SJSA1 (cell line): ENCODE results near the gene PDIA6. TPM values are rescaled to one million over a fixed set of nuclear protein-coding genes. Genes with fewer than 3 reads are reported as not detected.
"Not testable (repeated sequence)": the region's sequence is repeated elsewhere in the genome, so short reads cannot be mapped to it uniquely, and the experiment has no call there.

Experiments used
- DNase-seq, 2 experiments: peaks; one replicate each; pipeline ENCODE4 v3.0.0-alpha.2; 2015 to 2020; ENCODE audit warnings: low spot score in 2 of 2, low read depth in 1 of 2
- H3K27ac ChIP-seq: fragments of 250-450 bp; sonication (Bioruptor Pico); 2 replicates; pipeline ENCODE4 v1.5.1; 2020; ENCODE audit warnings: mild to moderate bottlenecking, moderate library complexity
- H3K27me3 ChIP-seq: fragments of 250-450 bp; sonication (Bioruptor Pico); replicated peaks from 2 replicates; pipeline ENCODE4 v1.5.1; 2020; ENCODE audit warnings: mild to moderate bottlenecking, moderate library complexity
- H3K36me3 ChIP-seq: fragments of 250-450 bp; sonication (Bioruptor Pico); 2 replicates; pipeline ENCODE4 v1.5.1; 2020; ENCODE audit warnings: mild to moderate bottlenecking
- H3K4me1 ChIP-seq: fragments of 250-450 bp; sonication (Bioruptor Pico); replicated peaks from 2 replicates; pipeline ENCODE4 v1.6.1; 2021; ENCODE audit warnings: mild to moderate bottlenecking
- H3K4me3 ChIP-seq: fragments of 250-450 bp; sonication (Bioruptor Pico); 2 replicates; pipeline ENCODE4 v1.5.1; 2020; ENCODE audit warnings: mild to moderate bottlenecking
- H3K9me3 ChIP-seq: fragments of 250-450 bp; sonication (Bioruptor Pico); replicated peaks from 2 replicates; pipeline ENCODE4 v1.5.1; 2020; ENCODE audit warnings: mild to moderate bottlenecking
- total RNA-seq: library from RNA; depleted of rRNA; stranded (reverse); fragments of >200 nt; shearing (Covaris generic); gene quantifications from 2 replicates; pipeline ENCODE4 v1.2.3, GENCODE V29; 2014

The PDIA6 gene
- total RNA-seq, 1 experiment from 2014 or later, result 327 TPM

DNA sequence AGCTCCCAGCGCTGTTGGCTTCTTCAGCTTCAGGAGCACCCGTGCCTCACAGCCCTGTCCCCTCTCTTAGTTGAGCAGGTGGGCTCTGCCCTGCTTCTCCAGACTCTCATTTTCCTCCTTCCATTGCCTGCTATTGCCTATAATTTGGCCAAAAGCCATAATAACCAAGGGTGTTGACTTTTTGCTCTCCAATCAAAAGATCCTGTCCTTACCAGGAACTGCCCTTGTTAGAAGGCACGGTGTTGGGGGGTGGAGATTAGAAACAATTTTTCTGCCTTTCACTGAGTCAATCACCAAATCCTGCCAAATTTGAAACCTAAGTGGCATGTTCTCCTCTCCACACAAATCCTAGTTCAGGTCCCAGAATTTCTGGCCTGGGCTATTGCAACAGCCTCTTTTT lies 16.7 kb upstream of the PDIA6 start:
- Histone ChIP-seq H3K36me3 (no peaks in the 10 kb centered on the region), H3K27ac (no peak overlapping the region), H3K27me3 (peaks cover 29% of the 10 kb centered on the region), H3K4me1 (no peaks in the 10 kb centered on the region), H3K4me3 (no peak overlapping the region), H3K9me3 (no peaks in the 10 kb centered on the region)
- no peak for DNase-seq

DNA sequence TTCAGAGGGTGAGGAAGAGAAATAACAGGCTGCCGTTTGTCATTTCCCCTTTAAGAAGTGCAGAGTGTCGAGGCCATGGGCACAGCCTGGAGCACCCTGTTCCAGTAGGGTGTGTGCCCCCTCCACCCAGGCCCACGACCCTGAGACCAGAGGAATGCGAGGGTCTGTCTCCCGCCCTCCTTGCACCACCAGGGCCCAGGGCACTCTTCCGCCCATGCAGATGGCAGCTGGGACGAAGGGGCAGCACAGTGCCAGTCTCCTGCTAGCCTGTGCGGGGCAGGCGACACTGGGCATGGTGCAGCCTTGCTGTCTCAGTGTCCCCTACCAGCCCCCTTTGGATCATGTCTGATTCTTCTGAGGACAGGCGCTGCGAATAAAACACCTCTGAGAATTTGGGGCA lies 15.8 kb upstream of the PDIA6 start:
- Histone ChIP-seq H3K4me3 (no peak overlapping the region), H3K36me3 (no peaks in the 10 kb centered on the region), H3K9me3 (no peaks in the 10 kb centered on the region), H3K4me1 (no peaks in the 10 kb centered on the region), H3K27me3 (peaks cover 30% of the 10 kb centered on the region), H3K27ac (no peak overlapping the region)
- no peak for DNase-seq

DNA sequence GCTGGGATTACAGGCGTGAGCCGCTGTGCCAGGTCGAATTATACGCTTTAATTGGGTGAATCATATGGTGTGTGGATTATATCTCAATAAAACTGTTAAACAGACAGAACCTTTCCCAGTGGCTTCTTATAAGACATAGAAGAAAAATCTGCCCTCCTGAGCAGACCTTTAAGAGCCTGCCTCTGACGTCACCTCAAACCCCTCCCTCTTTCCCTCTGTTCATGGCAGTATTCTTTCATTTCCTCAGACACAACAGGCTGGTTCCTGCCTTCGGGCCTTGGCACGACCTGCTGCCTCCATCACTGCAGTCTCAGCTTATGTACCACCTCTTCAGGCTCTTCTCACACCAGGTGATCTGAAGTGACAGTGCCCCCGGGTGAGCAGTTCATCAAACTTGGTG lies 14.0 kb upstream of the PDIA6 start:
- Histone ChIP-seq H3K27ac (no peak overlapping the region), H3K36me3 (no peaks in the 10 kb centered on the region), H3K9me3 (no peaks in the 10 kb centered on the region), H3K27me3 (peaks cover 32% of the 10 kb centered on the region), H3K4me1 (no peaks in the 10 kb centered on the region), H3K4me3 (no peak overlapping the region)
- DNase-seq, result no peak

DNA sequence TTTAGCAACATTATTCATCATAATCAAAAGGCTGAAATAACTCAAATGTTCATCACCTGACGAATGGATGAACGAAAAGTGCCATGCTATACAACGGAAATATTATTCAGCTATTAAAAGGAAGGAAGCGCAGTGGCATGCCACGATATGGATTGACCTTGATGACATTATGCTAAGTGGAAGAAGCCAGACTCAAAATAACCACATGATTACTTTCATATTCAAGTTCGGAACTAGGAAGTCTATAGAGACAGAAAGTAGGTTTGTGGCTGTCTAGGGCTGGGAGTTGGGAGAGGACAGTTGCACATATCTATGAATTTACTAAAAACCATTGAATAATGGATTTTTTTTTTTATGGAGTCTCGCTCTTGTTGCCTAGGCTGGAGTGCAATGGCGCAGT lies 13.4 kb upstream of the PDIA6 start:
- Histone ChIP-seq H3K27me3 (peaks cover 31% of the 10 kb centered on the region), H3K27ac (no peak overlapping the region), H3K4me1 (no peaks in the 10 kb centered on the region), H3K9me3 (no peaks in the 10 kb centered on the region), H3K4me3 (no peak overlapping the region), H3K36me3 (no peaks in the 10 kb centered on the region)
- DNase-seq, result no peak

DNA sequence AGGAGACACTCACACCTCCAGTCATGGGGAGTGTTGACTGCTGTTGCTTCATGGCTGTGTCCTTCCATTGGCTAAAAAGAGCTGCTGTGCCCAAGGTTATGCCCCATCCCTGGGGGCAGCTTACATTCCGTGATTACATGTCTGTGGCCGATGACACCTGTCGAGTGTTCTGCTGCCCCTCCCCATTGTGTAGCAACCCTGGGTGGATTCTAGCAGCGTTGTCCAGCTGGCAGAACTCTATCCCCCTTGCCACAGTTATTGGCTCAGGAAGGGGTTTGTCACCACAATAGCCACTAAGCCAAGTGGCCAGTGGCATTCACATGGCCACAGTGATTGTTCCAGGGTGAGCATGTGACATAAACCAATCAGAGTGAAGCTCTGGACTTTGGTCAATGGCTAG lies 11.6 kb upstream of the PDIA6 start:
- H3K27ac ChIP-seq, result no peak overlapping the region
- H3K4me3 ChIP-seq, result no peak overlapping the region
- H3K27me3 ChIP-seq, result peaks cover 31% of the 10 kb centered on the region
- no peak for DNase-seq
- H3K36me3 ChIP-seq, result no peaks in the 10 kb centered on the region
- no peaks in the 10 kb centered on the region for H3K9me3 ChIP-seq
- H3K4me1 ChIP-seq, result no peaks in the 10 kb centered on the region

DNA sequence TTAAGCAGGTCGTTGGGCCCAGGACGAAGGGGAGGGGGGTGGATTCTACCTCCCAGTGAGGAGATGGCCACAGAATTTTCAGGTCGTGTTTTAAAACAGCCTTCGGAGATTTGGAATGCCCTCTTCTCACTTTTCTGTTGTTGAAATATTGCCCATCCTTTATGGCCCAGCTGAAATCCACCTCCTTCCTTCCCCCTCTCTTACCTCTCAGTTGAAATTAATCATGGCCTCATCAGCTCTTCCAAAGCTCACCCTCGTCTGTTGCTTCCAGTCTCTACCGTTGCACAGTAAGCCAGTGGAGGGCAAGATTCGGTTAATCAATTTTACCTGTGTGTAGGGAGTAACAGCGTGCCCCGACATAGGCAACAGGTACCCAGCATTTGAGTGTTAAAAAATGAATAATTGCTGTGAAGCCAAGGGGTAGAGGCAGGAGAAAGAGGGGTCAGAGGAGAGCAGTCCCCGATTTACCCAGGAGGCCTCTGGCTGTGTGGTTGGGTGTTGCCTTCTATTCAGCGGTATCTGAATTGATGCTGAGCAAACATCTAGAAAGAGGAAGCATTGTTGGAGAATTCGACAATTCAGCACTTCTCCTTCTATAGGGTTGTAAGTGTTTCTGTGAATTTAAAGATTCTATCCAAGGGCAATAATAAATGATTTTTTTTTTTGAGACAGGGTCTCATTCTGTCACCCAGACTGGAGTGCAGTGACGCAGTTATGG lies 8.6 kb upstream of the PDIA6 start:
- H3K4me1 ChIP-seq, result no peaks in the 10 kb centered on the region
- H3K36me3 ChIP-seq, result no peaks in the 10 kb centered on the region
- no peak for DNase-seq
- H3K9me3 ChIP-seq, result no peaks in the 10 kb centered on the region
- no peak overlapping the region for H3K4me3 ChIP-seq
- H3K27me3 ChIP-seq, result peaks cover 25% of the 10 kb centered on the region
- H3K27ac ChIP-seq, result no peak overlapping the region

DNA sequence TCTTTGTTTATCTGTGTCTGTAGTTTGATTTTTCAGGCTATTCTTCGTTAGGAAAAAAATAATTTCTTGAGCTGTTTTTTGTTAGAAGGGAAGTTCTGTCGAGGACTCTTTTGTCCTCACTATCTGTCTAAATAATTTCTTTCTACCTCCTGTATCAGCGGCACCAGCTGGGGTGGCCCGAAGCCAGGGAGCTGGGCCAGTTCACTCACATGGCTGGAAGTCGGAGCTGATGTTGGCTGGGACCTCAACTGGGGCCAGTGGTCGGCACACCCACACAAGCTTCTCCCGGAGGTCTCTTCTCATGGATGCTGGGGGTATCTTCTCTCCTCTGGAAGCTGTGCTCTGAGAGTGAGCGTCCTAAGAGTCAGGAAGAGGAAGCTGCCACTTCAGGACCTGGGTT lies 8.0 kb upstream of the PDIA6 start:
- H3K9me3 ChIP-seq, result no peaks in the 10 kb centered on the region
- peaks cover 22% of the 10 kb centered on the region for H3K27me3 ChIP-seq

DNA sequence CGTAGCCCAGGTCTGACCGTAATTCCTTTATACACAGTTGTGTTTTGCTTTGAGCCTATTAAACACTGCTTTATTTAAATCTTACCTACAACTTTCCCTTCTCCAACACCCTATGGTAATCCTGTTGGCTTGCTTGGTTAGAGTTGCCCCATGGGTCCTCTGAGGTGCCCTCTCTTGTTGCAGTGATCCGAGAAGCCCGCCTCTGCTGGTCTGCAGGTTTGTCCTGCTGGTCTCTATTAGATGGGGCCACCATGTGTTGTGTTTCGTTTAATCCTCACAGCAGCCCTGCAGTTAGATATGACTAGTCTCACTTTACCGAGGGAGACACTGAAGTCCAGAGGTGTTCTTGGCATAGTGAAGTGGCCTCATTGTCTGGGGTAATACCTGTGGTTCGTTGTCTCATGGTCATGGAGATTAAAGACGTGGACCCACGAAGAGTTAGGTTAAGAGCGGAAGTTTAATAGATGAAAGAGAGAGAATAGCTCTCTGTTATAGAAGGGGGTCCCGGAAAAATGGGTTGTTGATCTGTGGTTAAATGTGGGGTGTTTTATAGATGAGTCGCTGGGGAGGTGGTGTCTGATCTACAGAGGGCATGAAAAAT lies 7.2 kb upstream of the PDIA6 start:
- Histone ChIP-seq H3K27me3 (peaks cover 22% of the 10 kb centered on the region), H3K4me3 (no peak overlapping the region), H3K4me1 (no peaks in the 10 kb centered on the region), H3K36me3 (no peaks in the 10 kb centered on the region), H3K27ac (no peak overlapping the region), H3K9me3 (no peaks in the 10 kb centered on the region)
- DNase-seq, result no peak

More for the DNA sequence above, 8.0 kb upstream of the PDIA6 start:
- Histone ChIP-seq H3K4me3 (no peak overlapping the region), H3K36me3 (no peaks in the 10 kb centered on the region), H3K27ac (no peak overlapping the region), H3K4me1 (no peaks in the 10 kb centered on the region)
- DNase-seq, result no peak

DNA sequence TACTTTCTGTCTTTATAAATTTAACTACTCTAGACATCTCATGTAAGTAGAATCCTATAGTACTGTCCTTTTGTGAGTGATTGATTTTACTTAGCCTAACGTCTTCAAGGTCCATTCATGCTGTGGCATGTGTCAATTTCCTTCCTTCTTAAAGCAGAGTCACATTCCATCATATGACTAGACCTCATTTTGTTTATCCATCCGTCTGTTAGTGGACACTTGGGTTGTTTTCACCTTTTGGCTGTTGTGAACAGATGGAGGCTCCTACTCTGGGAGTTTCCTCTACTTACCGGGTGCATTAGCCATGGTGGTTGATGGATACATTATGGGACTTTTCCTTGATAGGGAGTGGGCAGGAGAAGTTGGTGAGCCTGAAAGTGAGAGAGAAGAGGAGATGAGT lies 6.4 kb upstream of the PDIA6 start:
- Histone ChIP-seq H3K27ac (no peak overlapping the region), H3K4me3 (no peak overlapping the region), H3K9me3 (no peaks in the 10 kb centered on the region), H3K36me3 (no peaks in the 10 kb centered on the region), H3K27me3 (peaks cover 22% of the 10 kb centered on the region), H3K4me1 (no peaks in the 10 kb centered on the region; the same call in 1 of the 2 replicates)
- no peak for DNase-seq

DNA sequence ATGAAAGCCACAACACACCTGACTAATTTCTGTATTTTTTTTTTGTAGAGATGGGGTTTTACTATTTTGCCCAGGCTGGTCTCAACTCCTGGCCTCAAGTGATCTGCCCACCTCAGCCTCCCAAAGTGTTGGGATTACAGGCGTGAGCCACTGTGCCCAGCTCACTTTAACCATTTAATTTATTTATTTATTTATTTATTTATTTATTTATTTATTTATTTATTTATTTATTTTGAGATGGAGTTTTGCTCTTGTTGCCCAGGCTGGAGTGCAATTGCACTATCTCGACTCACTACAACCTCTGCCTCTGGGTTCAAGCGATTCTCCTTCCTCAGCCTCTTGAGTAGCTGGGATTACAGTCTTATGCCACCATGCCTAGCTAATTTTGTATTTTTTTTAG lies 5.7 kb upstream of the PDIA6 start:
- not testable (repeated sequence) for H3K4me3 ChIP-seq, H3K4me1 ChIP-seq, H3K36me3 ChIP-seq, H3K27ac ChIP-seq, DNase-seq, H3K9me3 ChIP-seq
- H3K27me3 ChIP-seq, result peaks cover 20% of the 10 kb centered on the region

DNA sequence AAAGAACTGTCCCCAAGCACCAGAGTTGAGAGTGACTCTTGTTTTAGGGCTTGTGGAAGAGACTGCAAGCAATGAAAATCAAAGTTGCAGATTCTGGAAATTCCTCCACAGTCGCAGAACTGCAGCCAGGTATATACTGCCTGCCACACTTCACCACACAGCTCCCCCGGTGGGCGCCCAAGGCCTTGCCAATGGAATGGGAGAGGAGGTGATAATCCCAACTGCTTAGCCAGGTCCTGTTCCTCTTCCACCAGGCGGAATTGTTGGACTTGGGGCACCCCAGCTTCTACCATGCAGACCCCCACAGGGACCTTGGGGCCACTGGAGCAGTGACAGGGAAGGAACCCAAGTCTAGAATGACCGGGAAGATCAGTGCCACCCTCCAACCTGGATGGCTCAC lies 4.8 kb upstream of the PDIA6 start:
- peaks cover 18% of the 10 kb centered on the region for H3K27me3 ChIP-seq
- H3K9me3 ChIP-seq, result peaks cover 1% of the 10 kb centered on the region; the same call in 1 of the 2 replicates
- H3K4me1 ChIP-seq, result peaks cover 3% of the 10 kb centered on the region; the same call in 1 of the 2 replicates
- peaks cover 2% of the 10 kb centered on the region for H3K36me3 ChIP-seq
- no peak overlapping the region for H3K4me3 ChIP-seq
- DNase-seq, result no peak
- H3K27ac ChIP-seq, result no peak overlapping the region

DNA sequence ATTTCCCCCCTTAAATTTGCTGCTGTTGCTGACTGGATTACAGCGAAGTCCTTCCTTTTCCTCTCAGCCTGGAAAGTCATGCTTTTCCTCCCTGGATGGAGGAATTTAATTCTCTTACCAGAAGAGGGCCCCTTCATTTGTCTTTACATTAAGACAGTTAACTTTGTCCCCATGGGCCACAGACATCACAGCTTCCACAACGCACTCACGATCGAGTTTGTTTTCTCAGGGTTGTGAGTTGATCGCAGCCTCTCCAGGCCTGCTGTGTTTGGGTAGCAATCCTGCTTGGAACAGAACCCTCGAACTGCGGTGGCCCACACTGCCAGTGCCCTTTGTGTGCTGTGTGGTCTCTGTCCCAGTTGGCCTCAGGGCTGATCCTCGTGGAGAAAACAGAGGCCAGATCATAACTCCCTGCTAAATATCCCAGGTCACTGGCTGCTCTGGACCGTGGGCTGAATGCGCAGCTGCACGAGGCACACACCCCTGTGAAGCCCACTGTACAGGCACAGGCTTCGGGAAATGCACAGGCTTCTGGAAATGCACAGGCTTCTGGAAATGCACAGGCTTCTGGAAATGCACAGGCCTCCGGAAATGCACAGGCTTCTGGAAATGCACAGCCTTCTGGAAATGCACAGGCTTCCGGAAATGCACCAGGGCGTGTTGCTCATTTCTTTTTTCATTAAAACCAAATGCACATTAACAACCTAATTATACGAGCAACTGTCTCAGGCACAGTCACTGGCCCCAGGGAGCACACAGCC lies 2.2 kb upstream of the PDIA6 start:
- H3K9me3 ChIP-seq, result peaks cover 3% of the 10 kb centered on the region; the same call in 1 of the 2 replicates
- DNase-seq, result no peak
- H3K4me3 ChIP-seq, result no peak overlapping the region
- peaks cover 10% of the 10 kb centered on the region for H3K27me3 ChIP-seq
- H3K27ac ChIP-seq, result no peak overlapping the region
- peaks cover 24% of the 10 kb centered on the region for H3K36me3 ChIP-seq
- peaks cover 19% of the 10 kb centered on the region for H3K4me1 ChIP-seq

DNA sequence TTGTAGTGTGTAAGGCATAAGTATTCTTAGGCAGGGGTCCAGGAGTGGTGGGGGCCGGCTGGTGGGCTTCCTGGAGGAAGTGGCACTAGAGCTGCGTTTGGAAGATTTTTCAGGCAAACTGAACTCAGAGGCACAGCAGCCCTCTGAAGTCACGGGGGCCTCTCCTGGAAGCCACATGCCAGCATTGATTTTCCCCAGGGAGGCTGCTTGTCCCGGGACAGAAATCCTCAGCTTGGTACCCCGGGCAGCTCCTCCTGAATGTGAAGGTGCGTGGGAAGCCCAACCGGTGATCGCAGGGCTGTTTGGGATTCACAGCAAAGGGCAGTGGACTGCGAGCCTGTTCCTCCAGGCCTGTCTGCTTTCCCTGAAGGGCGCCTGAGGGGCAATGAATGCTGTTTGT lies 1.6 kb upstream of the PDIA6 start:
- no peak overlapping the region for H3K27ac ChIP-seq
- no peak for DNase-seq
- H3K27me3 ChIP-seq, result peaks cover 7% of the 10 kb centered on the region

More for the DNA sequence above, 1.6 kb upstream of the PDIA6 start:
- H3K4me1 ChIP-seq, result peaks cover 19% of the 10 kb centered on the region
- peaks cover 24% of the 10 kb centered on the region for H3K36me3 ChIP-seq
- no peak overlapping the region for H3K4me3 ChIP-seq
- peaks cover 3% of the 10 kb centered on the region; the same call in 1 of the 2 replicates for H3K9me3 ChIP-seq
